ENCODE results near the gene LIMS1.

- TF ChIP-seq EZH2 (IDR thresholded peaks at IDR 0.05; ENCODE audit: insufficient read depth, poor library complexity, severe bottlenecking): no peak
- no peak for TF ChIP-seq EZH2phosphoT487 (IDR thresholded peaks at IDR 0.05; ENCODE audit: insufficient read depth, low read depth)
Measured at GRCh38 chr2:108614043-108614545, 79.8 kb downstream of the LIMS1 start.

All from GM23248 (cell line).